ENCODE results near the gene VCL.
"Not testable (repeated sequence)": the region's sequence is repeated elsewhere in the genome, so short reads cannot be mapped to it uniquely, and the experiment has no call there.

VCL gene

DNA sequence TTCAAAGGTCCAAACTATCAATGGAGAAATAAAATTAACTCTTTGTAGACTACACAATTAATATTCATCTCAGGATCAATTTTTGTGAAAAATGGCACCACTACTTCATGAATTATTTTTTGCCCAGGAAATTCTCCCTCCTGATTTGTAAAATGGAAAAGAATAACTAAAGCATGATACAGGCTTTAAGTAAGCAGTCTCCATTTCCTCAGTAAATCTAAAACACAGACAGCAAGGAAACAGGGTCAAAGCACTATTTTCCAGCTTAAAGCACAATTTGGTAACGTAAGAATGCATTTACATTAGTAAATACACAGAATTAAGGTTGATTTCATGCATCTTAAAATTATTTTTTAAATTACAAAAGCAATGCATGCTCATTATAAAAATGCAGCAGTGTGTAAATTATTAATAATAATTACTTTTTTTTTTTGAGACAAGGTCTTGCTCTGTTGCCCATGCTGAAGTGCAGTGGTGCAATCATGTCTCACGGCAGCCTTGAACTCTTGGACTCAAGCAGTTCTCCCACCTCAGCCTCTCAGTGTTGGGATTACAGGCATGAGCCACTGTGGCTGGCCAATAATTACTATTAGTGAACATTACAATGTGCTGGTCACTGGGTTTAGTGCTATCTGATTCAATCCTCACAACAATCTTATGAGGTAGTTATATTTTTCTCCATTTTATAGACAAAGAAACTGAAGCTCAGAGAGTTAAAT, 26.1 kb upstream of the VCL start:
- no peak for DNase-seq (ENCODE audit: low read depth, low spot score)

DNA sequence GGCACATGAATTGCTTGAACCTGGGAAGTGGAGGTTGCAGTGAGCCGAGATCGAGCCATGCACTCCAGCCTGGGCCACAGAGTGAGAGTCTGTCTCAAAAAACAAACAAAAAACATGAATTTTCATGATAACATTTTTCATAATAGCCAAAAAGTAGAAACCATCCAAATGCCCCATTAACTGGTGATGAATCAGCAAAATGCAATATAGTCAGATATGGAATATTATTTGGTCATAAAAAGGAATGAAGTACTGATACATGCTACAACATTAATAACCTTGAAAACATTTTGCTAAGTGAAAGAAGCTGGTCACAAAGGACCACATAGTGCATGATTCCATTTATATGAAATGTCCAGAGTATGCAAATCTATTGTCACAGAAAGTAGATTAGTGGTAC, 24.5 kb upstream of the VCL start:
- no peak for DNase-seq (ENCODE audit: low read depth, low spot score)

DNA sequence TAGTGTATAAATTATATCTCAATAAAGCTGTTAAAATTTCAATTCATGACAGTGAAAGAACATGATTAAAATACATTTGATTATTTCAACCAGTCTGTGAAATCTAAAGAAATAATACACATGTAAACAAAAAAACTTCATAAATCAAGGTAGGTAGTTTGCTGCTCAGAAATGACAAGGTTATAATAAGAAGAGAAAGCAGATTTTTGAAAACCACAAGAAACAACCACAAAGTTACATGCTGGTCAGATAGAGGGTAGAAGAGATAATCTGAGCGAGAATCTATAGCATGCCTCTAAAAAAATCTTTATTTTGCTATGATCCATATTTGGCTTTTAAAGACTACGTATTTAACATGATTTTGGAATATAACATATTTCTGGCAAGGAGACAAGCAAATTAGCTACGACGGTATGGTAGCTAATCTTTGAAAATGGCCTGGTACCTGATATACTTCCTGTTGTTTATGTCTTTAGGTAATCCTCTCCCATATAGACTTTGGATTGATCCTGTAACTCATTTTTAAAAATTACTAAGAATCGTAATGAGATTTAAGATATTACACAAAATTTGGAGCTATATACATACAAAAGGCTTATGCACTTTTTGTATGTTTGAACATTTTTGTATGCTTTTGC, 23.5 kb upstream of the VCL start:
- DNase-seq (ENCODE audit: low read depth, low spot score): no peak

DNA sequence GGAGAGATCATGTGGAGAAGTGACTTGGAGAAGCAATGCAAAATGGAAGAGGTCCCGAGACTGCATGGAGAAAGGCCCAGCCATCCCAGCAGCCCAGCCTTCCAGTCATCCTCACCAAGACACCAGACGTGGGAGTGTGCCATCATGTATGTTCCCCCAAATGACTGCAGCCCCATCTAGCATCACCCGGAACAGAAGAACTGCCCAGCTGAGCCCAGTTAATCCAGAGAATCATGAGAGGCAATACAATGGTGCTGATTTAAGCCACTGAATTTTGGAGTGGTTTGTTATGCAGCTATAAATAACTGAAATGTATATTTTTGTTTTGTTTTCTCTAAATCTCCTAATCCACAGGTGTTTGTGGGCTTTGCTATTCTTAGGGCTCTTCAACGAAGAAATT, 22.5 kb upstream of the VCL start:
- no peak for DNase-seq (ENCODE audit: low read depth, low spot score)

DNA sequence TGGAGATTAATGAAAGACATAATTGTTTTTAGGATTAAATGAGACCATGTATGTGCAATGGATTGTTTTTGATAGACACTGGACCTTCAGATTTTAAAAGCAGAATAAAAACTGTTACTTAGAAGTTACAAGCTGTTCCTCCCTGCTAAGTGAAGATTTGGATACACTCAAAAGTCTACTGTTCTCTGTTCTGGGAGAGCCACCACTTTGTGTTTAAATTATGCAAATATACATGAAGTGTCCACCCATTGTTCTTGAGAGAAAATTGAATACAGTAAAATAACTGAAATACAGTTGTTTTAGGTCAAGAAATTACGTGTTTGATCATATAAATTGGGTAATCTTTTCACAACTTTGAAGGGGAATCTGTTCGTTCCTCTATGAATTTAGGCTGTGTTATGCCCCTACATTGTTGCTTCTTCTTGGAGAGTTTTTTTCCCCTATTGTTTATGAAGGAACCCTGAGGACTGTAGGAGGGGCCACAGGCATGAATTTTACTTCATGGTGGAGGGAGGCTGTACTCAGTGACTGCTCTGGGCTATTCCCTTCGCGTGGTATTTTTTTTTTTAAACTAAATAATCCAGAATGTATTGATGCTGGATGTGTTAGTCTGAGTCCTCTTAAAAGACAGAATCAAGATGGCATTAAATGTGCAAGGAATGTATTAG, 18.6 kb upstream of the VCL start:
- no peak for DNase-seq (ENCODE audit: low read depth, low spot score)

DNA sequence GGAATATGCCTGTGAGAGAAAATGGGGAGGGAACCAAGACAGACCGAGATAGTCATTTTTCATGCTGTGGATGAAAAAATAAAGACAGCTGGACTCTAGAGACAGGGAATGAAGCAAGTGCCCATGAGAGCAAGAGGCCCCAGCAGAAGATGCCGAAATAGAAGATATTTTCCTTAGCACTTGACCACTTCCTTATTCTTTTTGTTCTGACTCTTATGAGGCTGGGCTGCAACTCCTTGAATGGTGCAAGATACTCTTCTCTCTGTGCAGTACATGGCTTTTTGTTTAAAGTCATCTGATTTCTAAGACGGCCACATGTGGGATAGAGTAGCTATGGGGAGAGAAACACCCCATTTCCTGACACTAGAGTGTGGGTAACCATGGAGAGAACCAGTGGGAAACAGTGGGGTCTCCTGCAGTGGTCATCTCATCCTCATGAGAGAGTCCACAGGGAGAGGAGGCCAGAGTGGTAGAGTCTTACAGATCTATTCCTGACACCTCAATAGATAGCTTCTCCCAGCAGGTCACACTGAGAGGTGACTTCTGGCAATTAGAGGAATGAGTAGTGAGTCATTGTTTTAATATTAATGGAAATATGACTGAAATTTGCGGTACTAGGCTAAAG, 18.0 kb upstream of the VCL start:
- DNase-seq (ENCODE audit: low read depth, low spot score): no peak

DNA sequence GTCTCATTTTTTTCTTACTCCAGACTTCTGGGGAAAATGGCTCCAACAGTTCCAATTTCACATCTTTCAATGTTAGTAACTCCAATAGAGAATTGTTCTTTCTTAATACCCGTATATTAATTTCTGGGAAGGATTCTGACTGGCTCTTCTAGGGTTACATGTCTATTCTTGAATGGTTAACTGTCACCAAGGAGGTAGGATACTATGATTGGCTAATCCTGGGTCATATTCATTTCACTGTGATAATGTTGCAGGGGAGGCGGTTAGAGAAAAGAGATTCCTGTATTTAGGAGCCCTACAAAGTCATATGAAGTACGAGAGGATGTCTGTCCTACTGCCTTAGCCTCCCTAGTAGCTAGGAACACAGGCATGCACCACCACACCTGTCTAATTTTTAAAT, 16.1 kb upstream of the VCL start:
- DNase-seq (ENCODE audit: low read depth, low spot score): no peak

DNA sequence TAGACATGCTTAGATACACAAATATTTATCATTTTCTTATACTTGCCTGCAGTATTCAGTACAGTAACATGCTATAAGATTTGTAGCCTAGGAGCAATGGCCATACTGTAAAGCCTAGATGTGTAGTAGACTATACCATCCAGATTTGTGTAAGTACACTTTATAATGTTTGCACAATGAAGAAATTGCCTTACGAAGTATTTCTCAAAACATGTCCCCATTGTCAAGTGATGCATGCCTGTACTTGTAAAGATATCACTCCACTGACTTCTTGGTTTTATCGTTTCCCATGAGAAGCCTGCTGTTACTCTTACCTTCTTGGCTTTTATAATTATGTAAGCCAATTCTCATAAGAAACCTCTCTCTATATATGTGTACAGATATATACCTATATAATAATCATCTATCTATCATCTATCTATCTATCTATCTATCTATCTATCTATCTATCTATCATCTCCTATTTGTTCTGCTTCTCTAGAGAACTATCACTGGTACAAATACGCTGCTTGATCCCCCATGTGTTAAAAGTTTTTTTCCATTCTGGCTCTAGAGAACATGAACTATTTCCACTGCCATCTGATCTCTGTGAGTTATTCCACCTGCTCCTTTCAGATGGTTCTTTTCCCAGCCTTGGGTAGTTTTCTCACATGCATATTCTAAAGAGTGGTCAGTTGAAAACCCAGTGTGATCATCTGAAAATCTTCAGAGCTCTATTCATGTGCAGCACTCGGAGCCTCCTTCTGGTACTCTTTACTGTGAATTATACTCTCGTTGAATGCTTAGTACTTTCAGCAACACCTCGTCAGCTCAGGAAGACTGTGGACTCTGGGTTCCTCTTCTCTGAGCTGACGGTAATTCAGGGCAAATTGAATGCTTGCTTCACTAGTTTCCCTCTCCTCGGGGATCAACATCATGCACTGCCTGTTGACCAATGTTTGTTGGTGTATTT, 14.5 kb upstream of the VCL start:
- DNase-seq (ENCODE audit: low read depth, low spot score): no peak

DNA sequence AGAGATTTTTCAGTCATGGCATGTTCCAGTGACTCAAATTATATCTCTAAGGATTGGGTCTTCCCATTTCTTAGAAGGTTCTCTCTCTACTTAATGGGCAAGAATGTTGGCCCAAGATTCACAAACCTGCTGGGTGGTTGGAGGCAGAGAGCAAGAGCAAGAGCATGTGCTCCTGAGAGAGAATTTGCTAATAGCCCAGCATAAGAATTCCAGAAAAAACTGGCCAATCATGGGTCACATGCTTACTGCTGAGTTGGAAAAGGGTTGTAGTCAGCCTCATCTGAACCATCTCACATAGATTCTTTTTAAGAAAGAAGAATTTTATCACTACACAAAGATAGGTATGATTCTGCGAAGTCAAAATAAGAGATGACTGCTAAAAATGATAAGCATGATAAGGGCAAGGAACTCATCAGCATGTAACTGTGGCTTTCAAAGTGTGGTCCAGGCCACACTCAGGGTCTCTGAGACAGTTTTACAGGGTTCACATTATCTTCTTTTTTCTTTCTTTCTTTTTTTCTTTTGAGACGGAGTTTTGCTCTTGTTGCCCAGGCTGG, 8.2 kb upstream of the VCL start:
- no peak for DNase-seq (ENCODE audit: low read depth, low spot score)

DNA sequence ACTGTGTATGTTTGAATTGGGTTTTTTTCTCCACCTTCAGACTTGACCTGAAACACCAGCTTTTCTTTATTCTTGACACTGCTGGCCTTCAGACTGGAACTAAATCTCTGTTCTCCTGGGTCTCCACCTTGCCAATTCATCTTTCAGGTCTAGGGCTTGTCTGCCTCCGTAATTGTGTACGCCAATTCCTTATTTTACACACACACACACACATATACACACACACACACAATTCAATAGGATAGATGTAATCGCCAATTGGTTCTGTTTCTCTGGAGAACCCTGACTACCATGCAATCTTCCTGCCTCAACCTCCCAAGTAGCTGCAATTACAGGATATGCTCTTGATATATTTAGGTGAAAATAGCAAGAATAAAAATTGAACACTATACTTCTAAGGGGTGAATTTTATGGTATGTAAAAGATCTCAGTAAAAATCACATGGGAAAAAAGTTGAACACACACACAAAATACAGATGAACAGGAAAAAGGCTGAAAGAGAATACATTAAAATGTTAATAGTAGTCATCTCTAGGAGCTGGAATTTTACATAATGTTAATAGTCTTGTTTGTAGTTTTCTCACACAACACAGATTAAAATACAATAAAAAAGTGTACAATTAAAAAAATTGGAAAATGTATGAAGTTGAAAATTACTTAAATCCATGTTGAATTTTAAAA, 6.6 kb upstream of the VCL start:
- DNase-seq (ENCODE audit: low read depth, low spot score): no peak

DNA sequence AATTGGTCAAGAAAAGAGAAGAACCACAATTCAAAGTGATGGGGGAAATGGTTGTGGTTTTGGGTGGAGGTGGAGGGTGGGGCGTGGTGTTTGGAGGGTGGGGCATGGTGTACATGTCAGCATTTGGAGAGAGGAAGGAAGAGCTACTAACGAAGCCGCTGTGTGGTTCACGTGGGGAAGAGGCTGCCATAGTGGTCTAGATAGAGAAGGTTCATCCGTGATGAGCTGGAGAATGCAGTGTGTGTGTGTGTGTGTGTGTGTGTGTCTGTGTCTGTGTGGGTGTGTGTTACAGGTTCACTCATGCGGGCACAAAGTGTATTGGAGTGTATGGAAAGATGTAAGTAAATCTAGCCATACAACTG, 6.1 kb upstream of the VCL start:
- DNase-seq (ENCODE audit: low read depth, low spot score): peak; percentile 34

DNA sequence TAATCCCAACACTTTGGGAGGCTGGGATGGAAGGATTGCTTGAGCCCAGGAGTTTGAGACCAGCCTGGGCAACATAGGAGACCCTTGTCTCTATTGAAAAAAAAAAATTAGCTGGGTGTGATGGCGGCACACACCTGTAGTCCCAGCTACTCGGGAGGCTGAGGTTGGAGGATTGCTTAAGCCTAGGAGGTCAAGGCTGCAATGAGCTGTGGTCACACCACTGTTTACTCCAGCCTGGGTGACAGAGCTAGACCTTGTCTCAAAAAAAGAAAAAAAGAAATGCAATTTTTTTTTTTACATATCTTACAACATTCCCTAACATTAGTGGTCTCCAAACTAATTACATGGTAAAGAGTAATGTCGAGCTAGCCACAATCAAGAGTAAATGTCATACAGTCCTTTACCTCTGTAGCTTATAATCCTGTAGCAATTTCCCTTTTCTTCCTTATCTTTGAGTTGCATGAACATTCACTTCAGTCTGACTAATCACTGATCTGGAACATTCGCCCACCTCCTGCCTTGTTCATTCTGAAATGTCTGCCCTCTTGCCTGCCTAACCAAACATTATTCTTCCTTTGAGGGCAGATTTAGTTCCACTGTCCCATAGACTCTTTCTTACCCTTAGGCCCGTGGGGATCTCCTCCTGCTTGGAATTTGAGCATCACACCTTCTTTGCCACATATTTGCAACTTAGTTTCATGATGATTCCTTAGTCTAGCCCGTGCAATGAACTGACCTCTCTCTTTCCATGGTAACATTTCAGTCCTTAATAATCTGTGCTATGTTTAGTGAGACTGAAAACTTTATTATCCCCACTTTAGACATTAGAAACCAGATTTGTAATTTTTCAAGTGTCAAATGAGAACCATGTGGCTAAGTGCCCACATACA, 4.8 kb upstream of the VCL start:
- DNase-seq (ENCODE audit: low read depth, low spot score): no peak

DNA sequence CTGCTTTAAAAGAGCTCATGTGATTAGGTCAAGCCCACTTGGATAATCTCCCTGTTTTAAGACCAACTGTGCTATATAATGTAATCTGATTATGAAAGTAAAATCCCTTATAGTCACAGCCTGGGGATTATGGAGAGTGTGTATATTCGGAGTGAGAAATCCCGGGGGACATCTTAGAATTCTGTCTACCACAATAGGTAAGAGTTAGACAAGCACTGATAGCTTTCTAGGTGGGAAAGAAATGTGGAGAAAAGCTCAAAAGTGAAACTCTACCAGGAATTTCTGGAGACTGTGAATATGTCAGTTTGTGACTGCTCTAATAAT, 2.9 kb upstream of the VCL start:
- DNase-seq (ENCODE audit: low read depth, low spot score): no peak

DNA sequence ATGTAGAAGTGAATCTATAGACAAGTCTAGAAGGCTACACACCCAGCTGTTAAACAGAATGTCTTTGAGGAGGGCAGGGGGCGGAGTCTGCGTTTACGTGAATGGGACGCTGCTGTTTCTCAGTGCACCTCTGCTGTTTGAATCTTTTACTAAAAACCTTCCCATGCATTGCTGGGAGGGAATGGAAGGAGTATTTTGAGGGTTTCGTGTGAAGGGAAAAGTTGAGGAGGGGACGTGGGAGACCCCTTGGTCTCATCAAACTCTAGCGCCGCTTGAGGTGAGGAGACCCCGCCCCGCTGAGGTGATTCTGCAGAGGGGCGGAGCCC, 492 bp upstream of the VCL start:
- no peak for DNase-seq (ENCODE audit: low read depth, low spot score)

DNA sequence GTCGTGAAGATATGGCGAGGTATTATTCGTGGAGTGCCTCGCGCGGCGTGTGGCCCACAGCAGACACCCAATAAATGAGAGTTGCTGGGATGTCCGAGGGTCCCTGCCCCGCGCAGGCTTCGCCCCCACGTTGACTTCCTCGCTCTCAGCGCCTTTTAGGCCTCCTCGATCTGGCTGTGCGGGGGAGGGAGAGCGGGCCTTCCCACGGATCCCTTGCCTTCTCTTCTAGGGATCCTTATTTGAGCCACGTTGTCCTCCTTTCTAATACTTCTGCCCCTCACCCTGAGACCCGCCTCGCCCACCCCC, 660 bp downstream of the VCL start:
- no peak for DNase-seq (ENCODE audit: low read depth, low spot score)

DNA sequence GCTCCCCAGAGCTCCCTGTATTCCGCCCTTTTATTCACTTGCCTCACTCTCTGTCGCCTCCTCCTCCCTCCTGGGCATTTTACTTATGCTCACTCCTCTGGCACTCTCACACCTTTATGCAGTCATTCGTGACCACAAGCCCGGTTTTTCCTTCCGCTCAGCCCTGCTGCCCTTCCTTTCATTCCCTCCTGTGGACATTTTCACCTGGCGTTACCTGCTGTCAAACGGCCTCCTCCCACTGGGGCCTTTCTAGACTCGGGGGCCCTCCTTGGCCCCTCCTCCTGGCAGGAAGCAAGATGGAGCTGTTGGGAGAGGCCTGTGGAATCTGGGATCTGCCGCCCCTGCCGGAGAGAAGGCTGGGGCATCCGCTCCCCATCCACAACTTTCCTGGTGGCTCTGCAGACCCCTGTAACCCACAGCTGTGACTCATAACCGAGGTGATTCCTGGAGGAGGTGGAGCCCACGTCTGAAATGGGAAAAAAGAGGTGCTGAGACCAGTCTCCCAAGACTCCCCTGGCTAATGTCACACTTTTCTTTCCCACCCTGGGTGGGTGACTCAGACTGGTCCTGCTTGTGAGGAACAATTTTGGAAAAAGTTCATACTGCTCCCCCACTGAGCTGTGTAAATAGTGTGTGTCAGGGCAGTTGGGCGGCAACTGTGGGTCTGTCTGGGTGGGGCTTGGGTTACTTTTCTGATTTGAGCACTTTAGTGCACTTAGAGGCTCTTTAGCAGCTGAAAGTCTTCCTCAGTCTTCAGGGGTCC, 1.2 kb downstream of the VCL start:
- DNase-seq (ENCODE audit: low read depth, low spot score): no peak

DNA sequence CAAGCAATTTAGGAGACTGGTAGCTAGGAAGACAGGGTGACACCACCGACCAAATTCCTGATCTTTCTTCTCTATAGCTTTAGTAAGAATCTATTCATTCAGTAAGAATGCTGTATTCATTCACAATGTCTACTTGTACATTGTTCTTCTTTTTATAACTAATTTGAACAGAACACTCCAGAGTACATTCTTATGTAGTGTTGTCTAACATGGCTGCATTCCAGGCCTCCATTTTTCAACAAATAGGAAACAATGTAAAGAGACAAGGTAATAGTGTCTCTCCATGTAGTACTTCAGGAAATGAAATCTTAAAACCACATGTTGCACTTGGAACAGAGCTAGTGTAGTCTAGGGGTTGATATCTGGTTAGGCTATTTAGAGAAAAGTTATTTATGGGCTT, 1.8 kb downstream of the VCL start:
- DNase-seq (ENCODE audit: low read depth, low spot score): no peak

DNA sequence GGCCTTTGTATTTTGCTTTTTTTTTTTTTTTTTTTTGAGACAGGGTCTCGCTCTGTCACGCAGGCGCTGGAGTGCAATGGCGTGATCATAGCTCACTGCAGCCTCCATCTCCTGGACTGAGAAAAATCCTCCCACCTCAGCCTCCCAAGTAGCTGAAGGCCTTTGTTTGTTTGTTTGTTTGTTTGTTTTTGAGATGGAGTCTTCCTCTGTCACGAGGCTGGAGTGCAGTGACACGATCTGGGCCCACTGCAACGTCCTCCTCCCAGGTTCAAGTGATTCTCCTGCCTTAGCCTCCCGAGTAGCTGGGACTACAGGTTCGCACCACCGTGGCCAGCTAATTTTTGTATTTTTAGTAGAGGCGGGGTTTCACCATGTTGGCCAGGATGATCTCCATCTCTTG, 2.3 kb downstream of the VCL start:
- not testable (repeated sequence) for DNase-seq (ENCODE audit: low read depth, low spot score)

DNA sequence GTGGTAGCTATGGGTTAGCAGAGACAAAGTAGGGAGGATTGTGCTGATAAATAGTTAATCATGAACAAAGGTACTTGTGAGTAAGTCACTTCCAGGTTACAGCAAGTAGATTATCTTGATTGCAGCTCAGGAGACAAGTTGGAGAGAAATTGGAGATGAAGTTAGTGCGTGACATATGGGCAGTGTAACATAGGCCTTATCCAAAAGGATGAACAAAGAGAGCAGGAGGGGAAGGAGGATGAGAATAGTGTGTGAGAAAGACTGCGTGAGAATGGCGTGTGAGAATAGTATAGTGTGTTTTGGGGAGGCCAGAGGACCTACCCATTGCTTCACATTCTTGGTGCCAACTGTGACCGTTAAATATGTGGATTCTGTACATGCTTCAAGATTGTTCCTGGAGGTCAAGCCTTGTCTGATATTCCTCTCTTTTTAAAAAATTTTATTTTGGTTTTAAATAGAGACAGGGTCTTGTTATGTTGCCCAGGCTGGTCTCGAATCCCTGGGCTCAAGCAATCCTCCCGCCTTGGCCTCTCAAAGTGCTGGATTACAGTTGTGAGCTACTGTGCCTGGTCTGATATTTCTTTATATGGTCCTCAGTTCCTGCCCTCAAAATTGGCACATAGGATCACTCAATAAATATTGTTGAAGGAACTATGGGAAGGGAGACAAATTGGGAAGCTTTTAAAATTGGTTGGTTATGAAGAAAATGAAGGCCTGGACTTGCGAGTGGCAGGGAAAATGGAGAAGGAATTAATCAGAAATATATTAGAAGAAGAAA, 3.2 kb downstream of the VCL start:
- no peak for DNase-seq (ENCODE audit: low read depth, low spot score)

Measured in activated CD4-positive, CD25-positive, alpha-beta regulatory T cell treated with anti-CD3 and anti-CD28 coated beads, Interleukin-2, amount 50 U/mL, for 16 hours (primary cell).